Lower leg skin (tissue), 3 donors: ENCODE results near the gene QRFPR.

Experiments used
- CTCF ChIP-seq, 3 donors: fragments of 450-650 bp; IDR thresholded peaks; one replicate each; pipeline ENCODE4 v1.5.1; 2016; ENCODE audit warnings: antibody characterized with exemption in 3 of 3, mild to moderate bottlenecking in 3 of 3, moderate library complexity in 2 of 3
- POLR2A ChIP-seq, 2 donors: fragments of 450-650 bp; IDR thresholded peaks; one replicate each; pipeline ENCODE4 v1.6.1; 2016 to 2017; ENCODE audit warnings: antibody characterized with exemption in 2 of 2, mild to moderate bottlenecking in 1 of 2, moderate library complexity in 1 of 2

DNA sequence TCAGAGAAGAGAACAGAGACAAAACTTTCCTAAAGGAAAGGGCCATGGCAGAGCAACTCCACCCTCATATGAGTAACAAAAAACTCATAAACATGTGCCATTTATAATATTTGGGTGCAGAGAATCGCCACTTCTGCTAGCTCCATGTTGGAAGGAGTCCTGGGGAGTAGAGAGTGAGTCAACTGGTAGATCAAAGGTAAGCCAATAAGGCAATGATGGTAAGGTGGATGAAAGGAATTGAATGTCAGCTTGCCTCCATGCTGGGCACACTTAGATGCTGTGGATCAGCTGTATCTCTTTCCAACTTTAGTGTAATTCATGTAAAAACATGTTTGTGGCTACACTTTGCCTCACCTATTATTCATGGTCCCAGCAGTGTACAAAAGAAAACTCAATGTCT, 4.7 kb downstream of the QRFPR start:
- no peak for TF ChIP-seq CTCF (IDR thresholded peaks at IDR 0.05)
- TF ChIP-seq POLR2A (IDR thresholded peaks at IDR 0.05) = no peak
